ENCODE results near the gene TET1. TPM values are rescaled to one million over a fixed set of nuclear protein-coding genes. Genes with fewer than 3 reads are reported as not detected.
"Not testable (repeated sequence)": the region's sequence is repeated elsewhere in the genome, so short reads cannot be mapped to it uniquely, and the experiment has no call there.

The TET1 gene
- total RNA-seq (ENCODE audit: low replicate concordance), result 14.9 and 29.0 TPM in 2 replicates
- long read RNA-seq, partial matches to known transcripts, result 3 of 41 reads
- long read RNA-seq, other reads (novel, unspliced or antisense), result 38 of 41 reads

DNA sequence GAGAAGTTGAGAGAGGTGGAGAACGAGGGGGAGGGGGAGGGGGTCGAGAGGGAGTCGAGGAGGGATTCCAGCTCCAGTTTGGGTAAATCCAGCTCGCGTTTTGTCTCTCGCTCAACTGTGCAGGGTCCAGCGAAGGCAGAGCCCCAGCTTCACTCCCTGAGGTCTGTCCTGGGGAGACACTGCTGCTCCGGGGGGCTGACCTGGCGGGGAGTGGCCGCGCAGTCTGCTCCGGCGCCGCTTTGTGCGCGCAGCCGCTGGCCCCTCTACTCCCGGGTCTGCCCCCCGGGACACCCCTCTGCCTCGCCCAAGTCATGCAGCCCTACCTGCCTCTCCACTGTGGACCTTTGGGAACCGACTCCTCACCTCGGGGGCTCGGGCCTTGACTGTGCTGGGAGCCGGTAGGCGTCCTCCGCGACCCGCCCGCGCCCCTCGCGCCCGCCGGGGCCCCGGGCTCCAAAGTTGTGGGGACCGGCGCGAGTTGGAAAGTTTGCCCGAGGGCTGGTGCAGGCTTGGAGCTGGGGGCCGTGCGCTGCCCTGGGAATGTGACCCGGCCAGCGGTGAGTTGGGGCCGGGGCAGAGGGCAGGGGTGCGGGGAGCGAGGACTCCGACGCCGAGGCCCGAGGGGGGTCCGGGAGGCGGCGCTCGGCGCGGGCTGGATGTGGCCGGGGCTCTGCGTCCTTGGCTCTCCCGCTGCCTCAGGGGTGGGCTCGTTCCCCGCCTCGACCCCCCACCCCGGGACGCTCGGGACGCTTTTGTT lies at the start of gene TET1:
TSS of gene TET1 (plus strand) at position 152 of the 757 bp plus-strand sequence. CDS start 12,002 bp downstream, outside the sequence.
- peaks cover 9% of the 10 kb centered on the region for H3K36me3 Mint-ChIP-seq
- H3K27ac Mint-ChIP-seq, result peak within 1 kb of the TSS; percentile 70
- H3K4me3 Mint-ChIP-seq, result peak within 1 kb of the TSS; percentile 95
- TF ChIP-seq, protein P1, sequence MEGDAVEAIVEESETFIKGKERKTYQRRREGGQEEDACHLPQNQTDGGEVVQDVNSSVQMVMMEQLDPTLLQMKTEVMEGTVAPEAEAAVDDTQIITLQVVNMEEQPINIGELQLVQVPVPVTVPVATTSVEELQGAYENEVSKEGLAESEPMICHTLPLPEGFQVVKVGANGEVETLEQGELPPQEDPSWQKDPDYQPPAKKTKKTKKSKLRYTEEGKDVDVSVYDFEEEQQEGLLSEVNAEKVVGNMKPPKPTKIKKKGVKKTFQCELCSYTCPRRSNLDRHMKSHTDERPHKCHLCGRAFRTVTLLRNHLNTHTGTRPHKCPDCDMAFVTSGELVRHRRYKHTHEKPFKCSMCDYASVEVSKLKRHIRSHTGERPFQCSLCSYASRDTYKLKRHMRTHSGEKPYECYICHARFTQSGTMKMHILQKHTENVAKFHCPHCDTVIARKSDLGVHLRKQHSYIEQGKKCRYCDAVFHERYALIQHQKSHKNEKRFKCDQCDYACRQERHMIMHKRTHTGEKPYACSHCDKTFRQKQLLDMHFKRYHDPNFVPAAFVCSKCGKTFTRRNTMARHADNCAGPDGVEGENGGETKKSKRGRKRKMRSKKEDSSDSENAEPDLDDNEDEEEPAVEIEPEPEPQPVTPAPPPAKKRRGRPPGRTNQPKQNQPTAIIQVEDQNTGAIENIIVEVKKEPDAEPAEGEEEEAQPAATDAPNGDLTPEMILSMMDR (conservative IDR thresholded peaks at IDR 0.05), result peak; percentile 14
- peaks cover 28% of the 10 kb centered on the region for H3K4me1 Mint-ChIP-seq (ENCODE audit: unreplicated experiment)
- H3K27me3 Mint-ChIP-seq, result peaks cover 3% of the 10 kb centered on the region
- H3K9me3 Mint-ChIP-seq, result no peaks in the 10 kb centered on the region
- DNase-seq (ENCODE audit: extremely low spot score, unreplicated experiment), result peak; percentile 77

DNA sequence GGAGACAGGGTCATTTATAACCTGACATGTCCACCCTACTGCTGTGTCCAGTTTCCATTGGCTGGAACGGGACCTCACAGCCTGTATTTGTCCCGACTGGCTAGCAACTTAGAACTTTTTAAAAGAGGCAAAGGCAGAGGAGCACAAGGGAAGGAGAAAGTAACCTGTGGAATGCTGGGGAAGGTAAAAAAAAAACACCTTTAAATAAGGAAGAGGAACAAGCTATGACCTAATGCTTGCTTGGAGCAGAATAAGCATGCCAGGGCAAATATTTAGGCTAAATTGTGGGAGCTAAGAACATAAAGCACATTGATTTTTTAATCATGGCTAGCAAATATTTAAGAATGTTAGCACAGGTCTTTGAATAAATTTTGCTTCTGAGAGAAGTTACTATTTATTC lies 43.9 kb upstream of the TET1 start:
- H3K27ac Mint-ChIP-seq, result peak overlapping the region; percentile 37
- H3K4me3 Mint-ChIP-seq; H3K27me3 Mint-ChIP-seq; H3K4me1 Mint-ChIP-seq (ENCODE audit: unreplicated experiment); H3K9me3 Mint-ChIP-seq; DNase-seq (ENCODE audit: extremely low spot score, unreplicated experiment); H3K36me3 Mint-ChIP-seq: not testable (repeated sequence)

DNA sequence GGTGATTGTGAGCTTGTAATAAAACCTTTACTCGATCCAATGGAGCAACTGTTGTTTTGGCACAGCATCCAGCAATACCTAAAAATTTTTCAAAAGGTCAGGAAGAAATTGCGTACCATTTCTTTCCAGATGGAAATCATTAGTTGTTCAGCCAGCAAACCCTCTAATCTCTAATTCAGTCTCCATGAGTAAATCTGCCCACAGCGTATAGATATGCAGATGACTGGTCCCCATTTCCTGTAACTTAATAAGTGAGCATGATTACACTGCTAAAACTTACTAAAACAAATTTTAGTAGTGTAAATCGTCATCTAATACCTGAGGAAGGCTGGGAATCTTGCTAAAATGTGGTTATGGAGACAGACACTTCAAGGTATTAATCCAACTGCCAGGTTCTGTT lies 43.4 kb upstream of the TET1 start:
- H3K4me1 Mint-ChIP-seq (ENCODE audit: unreplicated experiment), result peaks cover 5% of the 10 kb centered on the region
- H3K36me3 Mint-ChIP-seq, result no peaks in the 10 kb centered on the region
- H3K9me3 Mint-ChIP-seq, result no peaks in the 10 kb centered on the region
- no peak for DNase-seq (ENCODE audit: extremely low spot score, unreplicated experiment)
- TF ChIP-seq, protein P1 (conservative IDR thresholded peaks at IDR 0.05), result no peak
- no peak overlapping the region for H3K4me3 Mint-ChIP-seq
- H3K27me3 Mint-ChIP-seq, result no peaks in the 10 kb centered on the region
- H3K27ac Mint-ChIP-seq, result peak overlapping the region; percentile 33

GRCh38 chr10:68517188-68517587 lies 42.9 kb upstream of the TET1 start:
- H3K27me3 Mint-ChIP-seq, result no peaks in the 10 kb centered on the region
- no peaks in the 10 kb centered on the region for H3K9me3 Mint-ChIP-seq
- H3K4me1 Mint-ChIP-seq (ENCODE audit: unreplicated experiment), result peaks cover 5% of the 10 kb centered on the region
- H3K27ac Mint-ChIP-seq, result peak overlapping the region; percentile 33
- no peak overlapping the region for H3K4me3 Mint-ChIP-seq
- DNase-seq (ENCODE audit: extremely low spot score, unreplicated experiment), result no peak
- H3K36me3 Mint-ChIP-seq, result peaks cover 3% of the 10 kb centered on the region
- TF ChIP-seq, protein P1 (conservative IDR thresholded peaks at IDR 0.05), result no peak

- H3K9me3 Mint-ChIP-seq; H3K27ac Mint-ChIP-seq; DNase-seq (ENCODE audit: extremely low spot score, unreplicated experiment); H3K4me3 Mint-ChIP-seq; H3K36me3 Mint-ChIP-seq; H3K4me1 Mint-ChIP-seq (ENCODE audit: unreplicated experiment); H3K27me3 Mint-ChIP-seq: not testable (repeated sequence)
These were observed 41.5 kb upstream of the TET1 start for GRCh38 chr10:68518609-68519008.

DNA sequence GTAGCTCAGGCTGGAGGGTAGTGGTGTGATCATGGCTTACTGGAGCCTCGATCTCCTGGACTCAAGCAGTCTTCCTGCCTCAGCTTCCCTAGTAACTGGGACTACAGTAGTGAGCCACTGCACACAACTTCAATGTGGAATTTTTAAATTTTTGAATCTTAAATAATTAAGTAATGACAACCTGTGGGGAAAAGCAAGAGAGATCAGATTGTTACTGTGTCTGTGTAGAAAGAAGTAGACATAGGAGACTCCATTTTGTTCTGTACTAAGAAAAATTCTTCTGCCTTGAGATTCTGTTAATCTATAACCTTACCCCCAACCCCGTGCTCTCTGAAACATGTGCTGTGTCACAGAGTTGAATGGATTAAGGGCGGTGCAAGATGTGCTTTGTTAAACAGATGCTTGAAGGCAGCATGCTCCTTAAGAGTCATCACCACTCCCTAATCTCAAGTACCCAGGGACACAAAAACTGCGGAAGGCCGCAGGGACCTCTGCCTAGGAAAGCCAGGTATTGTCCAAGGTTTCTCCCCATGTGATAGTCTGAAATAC lies 34.6 kb upstream of the TET1 start:
- not testable (repeated sequence) for DNase-seq (ENCODE audit: extremely low spot score, unreplicated experiment); H3K27me3 Mint-ChIP-seq; H3K36me3 Mint-ChIP-seq; H3K9me3 Mint-ChIP-seq; H3K4me1 Mint-ChIP-seq (ENCODE audit: unreplicated experiment)
- H3K4me3 Mint-ChIP-seq, result peak overlapping the region; percentile 97
- H3K27ac Mint-ChIP-seq, result peak overlapping the region; percentile 99

DNA sequence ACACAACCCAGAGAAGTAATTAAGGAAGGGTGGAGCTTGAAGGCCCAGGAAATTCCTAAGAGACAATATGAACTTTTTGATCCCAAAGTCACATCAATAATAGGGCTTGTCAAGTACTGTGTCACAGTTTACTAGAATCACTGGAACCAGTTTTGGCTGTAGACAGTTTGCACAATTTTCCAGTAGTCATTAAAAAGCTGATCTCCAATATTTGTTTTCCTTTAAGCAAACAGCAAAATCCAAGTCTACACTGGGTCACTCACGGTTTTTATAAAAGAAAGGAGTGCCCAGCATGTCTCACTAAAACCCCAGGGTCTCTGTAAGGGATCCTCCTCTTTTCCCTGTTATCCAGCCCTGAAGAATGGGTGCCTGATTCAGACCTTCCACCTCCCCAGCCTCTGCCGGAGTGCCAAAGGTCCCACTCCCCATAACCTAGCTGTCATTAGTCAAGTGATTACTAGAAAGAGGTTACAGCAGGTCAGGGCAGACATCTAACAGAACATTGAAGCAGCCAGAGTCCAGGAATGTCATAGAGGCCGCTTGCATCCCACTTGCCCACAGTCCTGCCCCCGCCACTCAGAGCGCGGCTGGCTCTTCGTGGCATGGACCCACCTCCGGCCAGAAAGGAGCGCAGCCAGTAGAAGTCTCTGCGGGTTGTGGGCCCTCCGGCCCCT lies 33.4 kb upstream of the TET1 start:
- Mint-ChIP-seq H3K9me3 (no peaks in the 10 kb centered on the region), H3K27ac (peak overlapping the region; percentile 99), H3K27me3 (no peaks in the 10 kb centered on the region), H3K4me1 (ENCODE audit: unreplicated experiment) (peaks cover 6% of the 10 kb centered on the region), H3K4me3 (peak overlapping the region; percentile 97), H3K36me3 (peaks cover 3% of the 10 kb centered on the region)
- TF ChIP-seq, protein P1 (conservative IDR thresholded peaks at IDR 0.05), result no peak
- peak; percentile 69 for DNase-seq (ENCODE audit: extremely low spot score, unreplicated experiment)
